Gastrocnemius medialis (tissue), 4 donors: ENCODE measurements around the gene MCOLN2.

Experiments
- POLR2A ChIP-seq, 2 donors: fragments of 450-650 bp; IDR thresholded peaks; one replicate each; pipeline ENCODE4 v1.6.1; 2017; ENCODE audit warnings: antibody characterized with exemption in 2 of 2, mild to moderate bottlenecking in 2 of 2, moderate library complexity in 2 of 2
- TF ChIP-seq, protein P1 (sequence below), 5 experiments: fragments of 450-650 bp in 3 of 5; fragments of 200-600 bp in 2 of 5; sonication (generic) in 2 of 5; IDR thresholded peaks in 4 of 5; conservative IDR thresholded peaks in 1 of 5; 1 replicate in 4 of 5; 2 replicates in 1 of 5; pipeline ENCODE4 v1.5.1; 2016 to 2019; ENCODE audit warnings: antibody characterized with exemption in 5 of 5, mild to moderate bottlenecking in 3 of 5, moderate library complexity in 3 of 5

DNA sequence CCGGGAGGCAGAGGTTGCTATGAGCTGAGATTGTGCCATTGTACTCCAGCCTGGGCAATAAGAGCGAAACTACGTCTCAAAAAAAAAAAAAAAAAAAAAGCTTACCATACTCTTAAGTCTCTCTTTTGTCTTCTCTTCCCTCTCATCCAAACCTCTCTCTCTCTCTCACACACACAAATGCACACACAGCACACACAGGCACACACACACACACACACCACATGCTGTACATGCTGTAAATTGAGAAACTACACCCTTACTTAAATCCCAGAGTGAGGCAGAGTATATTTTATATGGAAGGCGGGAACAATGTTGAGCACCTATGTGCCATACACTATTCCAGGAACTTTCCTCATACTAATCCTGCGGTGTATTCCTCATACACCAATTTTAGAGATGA is 44.9 kb upstream of the MCOLN2 start:
- TF ChIP-seq, protein P1, sequence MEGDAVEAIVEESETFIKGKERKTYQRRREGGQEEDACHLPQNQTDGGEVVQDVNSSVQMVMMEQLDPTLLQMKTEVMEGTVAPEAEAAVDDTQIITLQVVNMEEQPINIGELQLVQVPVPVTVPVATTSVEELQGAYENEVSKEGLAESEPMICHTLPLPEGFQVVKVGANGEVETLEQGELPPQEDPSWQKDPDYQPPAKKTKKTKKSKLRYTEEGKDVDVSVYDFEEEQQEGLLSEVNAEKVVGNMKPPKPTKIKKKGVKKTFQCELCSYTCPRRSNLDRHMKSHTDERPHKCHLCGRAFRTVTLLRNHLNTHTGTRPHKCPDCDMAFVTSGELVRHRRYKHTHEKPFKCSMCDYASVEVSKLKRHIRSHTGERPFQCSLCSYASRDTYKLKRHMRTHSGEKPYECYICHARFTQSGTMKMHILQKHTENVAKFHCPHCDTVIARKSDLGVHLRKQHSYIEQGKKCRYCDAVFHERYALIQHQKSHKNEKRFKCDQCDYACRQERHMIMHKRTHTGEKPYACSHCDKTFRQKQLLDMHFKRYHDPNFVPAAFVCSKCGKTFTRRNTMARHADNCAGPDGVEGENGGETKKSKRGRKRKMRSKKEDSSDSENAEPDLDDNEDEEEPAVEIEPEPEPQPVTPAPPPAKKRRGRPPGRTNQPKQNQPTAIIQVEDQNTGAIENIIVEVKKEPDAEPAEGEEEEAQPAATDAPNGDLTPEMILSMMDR (IDR thresholded peaks at IDR 0.05 in 4 of 5, conservative IDR thresholded peaks at IDR 0.05 in 1 of 5) = no peak
- no peak for TF ChIP-seq POLR2A (IDR thresholded peaks at IDR 0.05)
